Measurements from ENCODE around the gene MAPRE3.
"Not testable (repeated sequence)": the region's sequence is repeated elsewhere in the genome, so short reads cannot be mapped to it uniquely, and the experiment has no call there.

MAPRE3 gene

GRCh38 chr2:26970244-26970927, at the start of gene MAPRE3:
Gene MAPRE3 (plus strand): TSS chr2:26970637. CDS start chr2:27022219, 51,582 bp downstream.
- in situ Hi-C loops (cut with MboI; ENCODE audit: low sequenced_read_pairs): no loop called here

- in situ Hi-C loops (cut with MboI; ENCODE audit: low sequenced_read_pairs): no loop called here
Measured at GRCh38 chr2:26921323-26921722, 49.1 kb upstream of the MAPRE3 start.

- in situ Hi-C loops (cut with MboI; ENCODE audit: low sequenced_read_pairs): no loop called here
Measured at GRCh38 chr2:26922405-26923188, 47.8 kb upstream of the MAPRE3 start.

- in situ Hi-C loops (cut with MboI; ENCODE audit: low sequenced_read_pairs): not testable (repeated sequence)
Measured at GRCh38 chr2:26923189-26923466, 47.3 kb upstream of the MAPRE3 start.

GRCh38 chr2:26924731-26925099, 45.7 kb upstream of the MAPRE3 start:
- in situ Hi-C loops (cut with MboI; ENCODE audit: low sequenced_read_pairs): no loop called here

- in situ Hi-C loops (cut with MboI; ENCODE audit: low sequenced_read_pairs): no loop called here
Measured at GRCh38 chr2:26925100-26925791, 45.2 kb upstream of the MAPRE3 start.

- in situ Hi-C loops (cut with MboI; ENCODE audit: low sequenced_read_pairs): no loop called here
Measured at GRCh38 chr2:26927221-26927620, 43.2 kb upstream of the MAPRE3 start.

GRCh38 chr2:26932974-26933373, 37.5 kb upstream of the MAPRE3 start:
- in situ Hi-C loops (cut with MboI; ENCODE audit: low sequenced_read_pairs): no loop called here

GRCh38 chr2:26933431-26934334, 36.8 kb upstream of the MAPRE3 start:
- in situ Hi-C loops (cut with MboI; ENCODE audit: low sequenced_read_pairs): no loop called here

GRCh38 chr2:26934335-26934724, 36.1 kb upstream of the MAPRE3 start:
- in situ Hi-C loops (cut with MboI; ENCODE audit: low sequenced_read_pairs): no loop called here

- in situ Hi-C loops (cut with MboI; ENCODE audit: low sequenced_read_pairs): no loop called here
Measured at GRCh38 chr2:26934985-26935384, 35.5 kb upstream of the MAPRE3 start.

GRCh38 chr2:26936855-26937254, 33.6 kb upstream of the MAPRE3 start:
- in situ Hi-C loops (cut with MboI; ENCODE audit: low sequenced_read_pairs): no loop called here

- in situ Hi-C loops (cut with MboI; ENCODE audit: low sequenced_read_pairs): no loop called here
Measured at GRCh38 chr2:26938399-26939118, 31.9 kb upstream of the MAPRE3 start.

GRCh38 chr2:26940001-26940400, 30.4 kb upstream of the MAPRE3 start:
- in situ Hi-C loops (cut with MboI; ENCODE audit: low sequenced_read_pairs): no loop called here

GRCh38 chr2:26941486-26941885, 29.0 kb upstream of the MAPRE3 start:
- in situ Hi-C loops (cut with MboI; ENCODE audit: low sequenced_read_pairs): no loop called here

GRCh38 chr2:26942543-26943295, 27.7 kb upstream of the MAPRE3 start:
- in situ Hi-C loops (cut with MboI; ENCODE audit: low sequenced_read_pairs): no loop called here

- in situ Hi-C loops (cut with MboI; ENCODE audit: low sequenced_read_pairs): no loop called here
Measured at GRCh38 chr2:26945991-26946750, 24.3 kb upstream of the MAPRE3 start.

GRCh38 chr2:26946841-26947784, 23.3 kb upstream of the MAPRE3 start:
- in situ Hi-C loops (cut with MboI; ENCODE audit: low sequenced_read_pairs): no loop called here
